Skeletal muscle tissue (tissue), 4 donors: Measurements from ENCODE around the gene DGAT2. TPM values are rescaled to one million over a fixed set of nuclear protein-coding genes. Genes with fewer than 3 reads are reported as not detected.

Source experiments
- H3K27ac ChIP-seq: one replicate; pipeline ENCODE4 v1.7.0; 2013; ENCODE audit warnings: mild to moderate bottlenecking, low read depth, low read length, inconsistent platforms
- H3K27me3 ChIP-seq, 3 donors: one replicate each; pipeline ENCODE4 v1.7.0; 2013; ENCODE audit warnings: low read length in 3 of 3; ENCODE audit not compliant: control insufficient read depth in 3 of 3, insufficient read depth in 3 of 3
- H3K36me3 ChIP-seq, 3 donors: one replicate each; pipeline ENCODE4 v1.7.0; 2013; ENCODE audit warnings: low read length in 3 of 3; ENCODE audit not compliant: control insufficient read depth in 3 of 3, insufficient read depth in 3 of 3
- H3K4me1 ChIP-seq, 3 donors: one replicate each; pipeline ENCODE4 v1.7.0; 2013; ENCODE audit warnings: low read length in 3 of 3, mild to moderate bottlenecking in 3 of 3; ENCODE audit not compliant: control insufficient read depth in 3 of 3, insufficient read depth in 3 of 3
- H3K4me3 ChIP-seq, 3 donors: one replicate each; pipeline ENCODE4 v1.7.0; 2013; ENCODE audit warnings: low read length in 3 of 3
- H3K9ac ChIP-seq, 3 donors: one replicate each; pipeline ENCODE4 v1.7.0; 2013; ENCODE audit warnings: low read length in 3 of 3, mild to moderate bottlenecking in 3 of 3, moderate library complexity in 2 of 3, low read depth in 1 of 3
- H3K9me3 ChIP-seq, 3 donors: one replicate each; pipeline ENCODE4 v1.7.0; 2013; ENCODE audit warnings: low read length in 3 of 3; ENCODE audit not compliant: control insufficient read depth in 3 of 3
- total RNA-seq: library from RNA; depleted of rRNA; stranded (reverse); fragments of >200 nt; gene quantifications from one replicate; pipeline ENCODE4 v1.2.3, GENCODE V29; 2014
- donor health status: Osteomylitis.

DGAT2 gene
- total RNA-seq, 1 donor from 2014 or later: 19.3 TPM

DNA sequence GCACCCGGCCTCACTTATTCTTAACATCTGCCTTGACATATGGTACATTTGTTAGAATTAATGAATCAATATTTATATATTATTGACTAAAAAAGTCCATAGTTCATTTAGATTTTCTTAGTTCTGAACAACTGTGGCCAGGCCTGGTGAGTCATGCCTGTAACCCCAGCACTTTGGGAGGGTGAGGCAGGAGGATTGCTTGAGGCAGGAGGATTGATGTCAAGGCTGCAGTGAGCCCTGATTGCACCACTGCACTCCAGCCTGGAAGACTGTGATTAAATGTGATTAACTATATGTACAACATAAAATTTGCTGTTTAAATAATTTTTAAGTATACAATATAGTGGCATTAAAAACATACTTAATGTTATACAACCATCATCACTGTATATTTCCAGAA is 52.1 kb downstream of the DGAT2 start:
- Histone ChIP-seq H3K27me3 (no peaks in the 10 kb centered on the region), H3K27ac (no peak overlapping the region), H3K36me3 (no peaks in the 10 kb centered on the region), H3K9me3 (no peaks in the 10 kb centered on the region), H3K4me3 (no peak overlapping the region), H3K9ac (no peak overlapping the region), H3K4me1 (peaks cover 14 to 23% (median 16%) of the 10 kb centered on the region in 3 donors)

DNA sequence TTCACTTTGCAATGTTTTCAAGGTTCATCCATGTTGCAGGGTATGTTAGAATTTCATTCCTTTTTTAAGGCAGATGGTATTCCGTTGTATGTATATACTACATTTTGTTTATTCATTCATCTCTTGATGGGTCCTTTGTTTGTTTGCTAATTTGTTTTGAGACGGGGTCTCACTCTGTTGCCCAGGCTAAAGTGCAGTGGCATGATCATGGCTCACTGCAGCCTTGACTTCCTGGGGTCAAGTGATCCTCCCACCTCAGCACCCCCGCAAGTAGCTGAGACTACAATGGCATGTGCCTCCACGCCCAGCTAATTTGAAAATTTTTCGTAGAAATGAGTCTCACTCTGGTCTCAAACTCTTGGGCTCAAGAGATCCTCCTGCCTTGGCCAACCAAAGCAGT is 52.6 kb downstream of the DGAT2 start:
- Histone ChIP-seq H3K9me3 (no peaks in the 10 kb centered on the region), H3K36me3 (no peaks in the 10 kb centered on the region), H3K27me3 (no peaks in the 10 kb centered on the region), H3K9ac (no peak overlapping the region), H3K4me3 (no peak overlapping the region), H3K4me1 (peaks cover 12 to 19% (median 13%) of the 10 kb centered on the region in 3 donors), H3K27ac (no peak overlapping the region)

DNA sequence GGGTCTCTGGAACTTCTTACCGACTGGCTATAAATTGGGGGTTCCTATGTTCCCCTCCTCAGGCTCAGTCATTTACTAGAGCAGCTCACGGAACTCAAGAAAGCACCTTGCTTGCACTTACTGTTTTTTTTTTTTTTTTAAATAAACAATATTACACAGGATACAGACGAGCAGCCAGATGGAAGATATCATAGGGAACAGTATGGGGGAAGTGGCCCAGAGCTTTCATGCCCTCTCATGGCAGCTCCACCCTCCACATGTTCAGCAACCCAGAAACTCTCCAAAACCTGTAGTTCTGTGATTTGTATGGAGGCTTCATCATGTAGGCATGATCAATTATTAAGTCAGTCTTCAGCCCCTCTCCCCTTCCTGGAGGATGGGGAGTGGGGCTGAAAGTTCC is 54.0 kb downstream of the DGAT2 start:
- H3K27me3 ChIP-seq: no peaks in the 10 kb centered on the region
- no peaks in the 10 kb centered on the region for H3K9me3 ChIP-seq
- no peak overlapping the region for H3K4me3 ChIP-seq
- H3K36me3 ChIP-seq: no peaks in the 10 kb centered on the region
- no peak overlapping the region for H3K27ac ChIP-seq
- peaks cover 0 to 9% (median 8%) of the 10 kb centered on the region in 3 donors for H3K4me1 ChIP-seq
- no peak overlapping the region for H3K9ac ChIP-seq

DNA sequence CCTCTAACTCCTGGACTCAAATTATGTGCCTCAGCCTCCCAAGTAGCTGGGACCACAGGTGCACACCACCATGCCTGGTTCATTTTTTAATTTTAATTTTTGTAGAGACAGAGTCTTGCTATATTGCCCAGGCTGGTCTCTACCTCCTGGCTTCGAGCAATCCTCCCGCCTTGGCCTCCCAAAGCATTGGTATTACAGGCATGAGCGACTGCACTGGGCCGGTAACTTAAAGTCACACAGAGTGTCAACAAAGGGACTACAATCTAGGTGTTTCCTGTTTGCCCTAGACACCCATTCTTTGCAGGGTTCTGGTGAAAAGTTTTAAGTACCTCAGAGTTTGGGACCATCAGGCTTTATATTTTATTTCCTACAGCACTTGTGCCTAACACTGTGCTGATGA is 54.8 kb downstream of the DGAT2 start:
- Histone ChIP-seq H3K27me3 (no peaks in the 10 kb centered on the region), H3K27ac (no peak overlapping the region), H3K4me1 (peaks cover 3 to 9% (median 8%) of the 10 kb centered on the region in 3 donors)

DNA sequence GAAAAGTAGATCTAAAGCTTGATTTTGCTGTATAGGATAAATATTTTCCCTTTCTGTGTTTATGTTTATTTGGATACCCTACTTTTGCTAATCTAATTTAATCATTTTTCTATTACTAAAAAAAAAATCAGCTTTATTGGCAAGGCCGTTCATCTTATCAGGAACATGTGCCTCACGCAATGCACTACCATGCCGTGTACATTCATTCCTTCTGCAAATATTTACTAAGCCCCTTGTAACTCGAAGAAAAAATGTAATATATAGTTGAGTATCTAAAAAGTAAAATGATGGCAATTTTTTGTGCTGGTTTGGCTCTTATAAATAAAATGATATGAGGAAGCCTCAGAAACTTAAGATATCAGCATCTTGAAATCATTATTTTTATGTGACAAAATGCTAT is 55.4 kb downstream of the DGAT2 start:
- no peaks in the 10 kb centered on the region for H3K36me3 ChIP-seq
- no peak overlapping the region for H3K9ac ChIP-seq
- peaks cover 3 to 9% (median 8%) of the 10 kb centered on the region in 3 donors for H3K4me1 ChIP-seq
- H3K9me3 ChIP-seq: no peaks in the 10 kb centered on the region
- H3K4me3 ChIP-seq: no peak overlapping the region
- no peak overlapping the region for H3K27ac ChIP-seq
- no peaks in the 10 kb centered on the region for H3K27me3 ChIP-seq

More for the DNA sequence above, 54.8 kb downstream of the DGAT2 start:
- no peaks in the 10 kb centered on the region for H3K36me3 ChIP-seq
- H3K9me3 ChIP-seq: no peaks in the 10 kb centered on the region
- no peak overlapping the region for H3K9ac ChIP-seq
- no peak overlapping the region for H3K4me3 ChIP-seq

DNA sequence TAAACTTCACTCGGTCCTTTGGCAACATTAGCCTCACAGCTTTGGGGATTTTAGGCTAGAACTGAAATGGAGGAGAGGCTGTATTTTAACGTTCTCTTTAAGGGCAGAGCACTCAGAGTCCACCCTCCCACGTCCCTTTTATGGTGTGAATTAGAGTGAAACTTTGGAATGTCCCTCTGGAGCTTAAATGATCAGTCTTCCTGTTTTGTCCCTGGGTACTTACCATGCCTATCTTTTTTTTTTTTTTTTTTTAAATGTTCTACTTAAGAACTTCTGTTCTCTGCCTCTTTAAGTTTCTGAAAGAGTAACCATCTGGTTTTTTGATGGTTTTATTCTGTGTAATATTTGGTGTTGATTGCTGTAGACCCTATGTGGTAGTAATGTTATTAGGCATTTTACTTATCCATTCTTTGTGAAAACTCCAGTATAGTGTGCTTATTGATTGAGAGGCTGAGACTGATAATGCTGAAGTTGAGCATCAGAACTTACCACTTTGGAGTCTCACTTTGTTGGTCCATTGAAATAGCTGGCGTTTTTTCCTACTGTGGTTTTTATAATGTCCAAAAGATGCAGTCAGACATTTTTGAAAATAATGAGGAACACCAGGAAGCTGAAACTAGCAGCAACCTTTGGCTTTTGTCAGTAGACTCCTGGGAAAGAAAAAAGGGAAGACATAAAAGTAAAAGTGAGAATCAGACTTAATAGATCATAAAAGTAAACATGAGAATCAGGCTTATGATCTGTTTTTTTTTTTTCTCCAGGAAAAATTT is 58.1 kb downstream of the DGAT2 start:
- peak overlapping the region in 1 of 3 donors; percentile 43 for H3K4me3 ChIP-seq
- H3K27ac ChIP-seq: peak overlapping the region; percentile 75
- H3K9ac ChIP-seq: peak overlapping the region in 1 of 3 donors; percentile 51
- H3K27me3 ChIP-seq: no peaks in the 10 kb centered on the region
- peaks cover 5 to 8% (median 5%) of the 10 kb centered on the region in 3 donors for H3K4me1 ChIP-seq
- H3K36me3 ChIP-seq: no peaks in the 10 kb centered on the region
- no peaks in the 10 kb centered on the region for H3K9me3 ChIP-seq

DNA sequence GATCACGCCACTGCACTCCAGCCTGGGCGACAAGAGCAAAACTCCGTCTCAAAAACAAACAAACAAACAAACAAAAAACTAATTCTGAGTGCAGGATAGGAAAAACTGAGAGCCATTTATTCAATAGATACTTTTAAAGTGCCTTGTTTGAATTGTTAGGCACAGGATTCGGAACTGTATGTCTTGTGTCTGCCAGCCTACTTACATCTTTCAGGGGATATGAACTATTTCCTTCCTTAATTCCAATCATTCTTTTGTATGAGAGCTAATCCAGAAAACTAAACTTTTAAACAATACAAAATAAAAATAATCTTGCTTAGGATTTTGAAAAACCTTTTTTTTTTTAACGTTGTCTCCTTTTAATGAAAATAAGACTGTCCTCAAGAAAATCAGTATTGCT is 59.0 kb downstream of the DGAT2 start:
- Histone ChIP-seq H3K4me1 (peaks cover 1 to 8% (median 5%) of the 10 kb centered on the region in 3 donors), H3K27ac (peak overlapping the region; percentile 75), H3K27me3 (no peaks in the 10 kb centered on the region), H3K36me3 (no peaks in the 10 kb centered on the region), H3K4me3 (no peak overlapping the region), H3K9ac (no peak overlapping the region), H3K9me3 (no peaks in the 10 kb centered on the region)

DNA sequence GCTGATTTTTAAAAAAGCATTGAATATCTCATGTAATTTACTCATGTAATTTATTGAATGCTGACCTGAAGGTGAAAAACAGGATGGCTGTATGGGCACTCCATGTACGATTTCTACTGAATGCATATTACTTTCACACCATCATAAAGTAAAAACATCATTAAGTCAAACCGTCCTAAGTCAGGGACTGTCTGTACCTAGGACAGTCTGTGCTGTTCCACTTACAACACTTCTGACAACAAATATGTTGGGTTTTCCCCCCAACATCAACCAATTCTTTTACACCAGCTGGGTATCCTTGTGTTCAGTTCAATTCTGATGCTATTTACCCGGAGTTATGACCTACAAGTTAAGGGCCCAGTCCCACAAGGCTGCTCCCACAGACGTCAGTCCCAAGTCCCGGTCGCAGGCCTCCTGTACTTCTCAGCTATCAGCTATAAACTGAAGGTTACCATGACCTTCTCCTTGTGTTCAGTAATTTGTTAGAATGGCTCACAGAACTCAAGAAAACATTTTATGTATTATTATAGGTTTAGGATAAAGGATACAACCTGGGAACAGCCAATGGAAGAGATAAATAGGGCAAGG is 63.4 kb downstream of the DGAT2 start:
- no peak overlapping the region for H3K4me3 ChIP-seq

DNA sequence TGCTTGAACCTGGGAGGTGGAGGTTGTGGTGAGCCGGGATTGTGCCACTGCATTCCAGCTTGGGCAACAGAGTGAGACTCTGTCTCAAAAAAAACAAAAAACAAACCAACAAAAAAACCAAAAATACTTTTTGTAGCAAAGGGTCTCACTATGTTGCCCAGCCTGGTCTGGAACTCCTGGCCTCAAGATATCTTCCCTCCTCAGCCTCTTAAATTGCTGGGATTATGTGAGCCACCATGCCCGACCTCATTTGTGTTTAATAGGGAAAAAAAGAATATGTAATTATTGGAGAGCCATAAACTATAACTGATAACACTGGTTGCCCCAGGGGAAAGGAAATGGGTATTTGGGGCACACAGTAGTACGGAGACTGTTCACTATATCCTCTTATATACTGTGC is 66.2 kb downstream of the DGAT2 start:
- Histone ChIP-seq H3K9ac (no peak overlapping the region), H3K36me3 (no peaks in the 10 kb centered on the region), H3K9me3 (no peaks in the 10 kb centered on the region), H3K27ac (no peak overlapping the region), H3K4me3 (no peak overlapping the region), H3K27me3 (no peaks in the 10 kb centered on the region), H3K4me1 (peaks cover 0 to 3% (median under 1%) of the 10 kb centered on the region in 3 donors)

More for the DNA sequence above, 63.4 kb downstream of the DGAT2 start:
- Histone ChIP-seq H3K9me3 (no peaks in the 10 kb centered on the region), H3K9ac (no peak overlapping the region), H3K4me1 (peaks cover 0 to 5% (median under 1%) of the 10 kb centered on the region in 3 donors), H3K36me3 (no peaks in the 10 kb centered on the region), H3K27me3 (no peaks in the 10 kb centered on the region), H3K27ac (no peak overlapping the region)

DNA sequence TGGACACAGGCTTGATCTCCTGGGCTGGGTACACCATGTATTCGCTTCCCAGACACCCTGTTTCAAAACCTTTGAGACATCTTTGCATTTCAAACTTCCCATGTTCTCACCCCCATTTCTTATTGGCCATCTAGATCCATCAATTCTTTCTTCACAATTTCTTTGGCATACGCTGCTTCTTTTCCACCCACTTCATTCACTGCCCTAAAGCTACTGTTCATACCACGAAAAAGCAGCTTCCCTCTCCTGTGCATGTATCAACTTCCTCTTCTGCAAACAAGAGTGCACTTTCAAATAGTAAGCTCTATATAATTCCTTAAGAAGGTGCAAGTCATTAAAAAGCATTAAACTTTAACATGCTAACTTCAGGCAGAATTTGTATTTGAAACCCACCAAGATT is 67.8 kb downstream of the DGAT2 start:
- Histone ChIP-seq H3K9ac (no peak overlapping the region), H3K27me3 (no peaks in the 10 kb centered on the region), H3K4me3 (no peak overlapping the region), H3K27ac (no peak overlapping the region), H3K9me3 (no peaks in the 10 kb centered on the region), H3K4me1 (peaks cover 4 to 11% (median 7%) of the 10 kb centered on the region in 3 donors), H3K36me3 (no peaks in the 10 kb centered on the region)
